ENCODE data around the gene RANBP9. TPM values are rescaled to one million over a fixed set of nuclear protein-coding genes. Genes with fewer than 3 reads are reported as not detected.

RANBP9 gene
- total and polyA plus RNA-seq, 2 of the 13 experiments (the other 11 are each of a cell fraction or from before 2014, with no cell fraction given): 26.6 to 30.6 TPM

GRCh38 chr6:13575377-13575775 is 136.3 kb downstream of the RANBP9 start:
- H3K27me3 ChIP-seq (ENCODE audit: control insufficient read depth in 1 of 2, insufficient read depth in 2 of 2, low read length in 2 of 2): no peaks in the 10 kb centered on the region
- H2AFZ ChIP-seq (ENCODE audit: low read length): no peak overlapping the region
- CTCF ChIA-PET (ENCODE audit: low intra/inter-chr PET ratio, low total read pairs): interaction anchor here (2.0 kb wide), 1 partner anchor 29 kb away, joined by 7 read pairs; no protein-coding TSS in a partner anchor
- TSS peak; percentile 53 for BruUV-seq (replicated peaks)
- peaks cover 25% of the 10 kb centered on the region for H3K79me2 ChIP-seq (ENCODE audit: insufficient read depth, low read length)
- 32% methylated on average over 3 of the region's 3 CpGs for WGBS (ENCODE audit: low lambda C conversion rate)
- peak overlapping the region; percentile 98 for H3K9ac ChIP-seq (ENCODE audit: insufficient read depth, low read depth, low read length)
- H3K36me3 ChIP-seq (replicated peaks in 1 of 2; ENCODE audit: control insufficient read depth in 1 of 2, insufficient read depth in 2 of 2, low read length in 2 of 2): peaks cover 0 to 2% of the 10 kb centered on the region in 2 experiments; a peak in 2 of 5 replicates
- H3K4me1 ChIP-seq (ENCODE audit: insufficient read depth, low read length): peaks cover 31% of the 10 kb centered on the region
- H4K20me1 ChIP-seq (ENCODE audit: insufficient read depth, low read length): no peaks in the 10 kb centered on the region
- no peaks in the 10 kb centered on the region for H3K9me3 ChIP-seq (ENCODE audit: low read length)
- POLR2A ChIA-PET: interaction anchor here (0.9 to 4.7 kb wide), 24 partner anchors 9 to 247 kb away, joined by 3 to 119 read pairs (median 9); partner anchors contain the start of genes GFOD1, MCUR1, NOL7 and RANBP9
- ATAC-seq (no peak), DNase-seq (ENCODE audit: low spot score) (no peak), FAIRE-seq (no peak)
- H3K27ac ChIP-seq (ENCODE audit: extremely low read length, insufficient read depth, low read length): peak overlapping the region; percentile 99
- H3K4me3 ChIP-seq (replicated peaks in 1 of 3; ENCODE audit: insufficient read depth in 1 of 3, low read depth in 2 of 3, low read length in 3 of 3): peak overlapping the region; percentile 87 to 94 (median 88); a peak in 5 of 6 replicates
- peak overlapping the region; percentile 100 for H3K4me2 ChIP-seq (ENCODE audit: low read depth, low read length)
- intact Hi-C loops (cut with micrococcal nuclease; ENCODE audit: unreplicated experiment) (loop anchor here (1.0 kb wide), 4 partner anchors 30 to 239 kb away; partner anchors contain the start of gene NOL7), in situ Hi-C loops (cut with HindIII; ENCODE audit: extremely low pct_ligation_motif_present, low pct_unique_long_range_greater_than_20kb) (loop anchor here (5.0 kb wide), 1 partner anchor 42 kb away; the partner anchor contains the start of gene NOL7)
- TF ChIP-seq ELF4 (CRISPR knock-in tag; IDR thresholded peaks at IDR 0.05; ENCODE audit: borderline replicate concordance): no peak
- TF ChIP-seq KDM4B (CRISPR knock-in tag; IDR thresholded peaks at IDR 0.05): no peak
- no peak for TF ChIP-seq IKZF5 (CRISPR knock-in tag; IDR thresholded peaks at IDR 0.05)
- no peak for TF ChIP-seq ZNF775 (CRISPR knock-in tag; IDR thresholded peaks at IDR 0.05; ENCODE audit: borderline replicate concordance)
- TF ChIP-seq MIXL1 (CRISPR knock-in tag; IDR thresholded peaks at IDR 0.05): no peak
- TF ChIP-seq KAT2B (IDR thresholded peaks at IDR 0.05; ENCODE audit: borderline replicate concordance, low read depth, low read length): no peak
- no peak for TF ChIP-seq HNRNPL (IDR thresholded peaks at IDR 0.05; ENCODE audit: low read depth, low read length)
- TF ChIP-seq RFXAP (CRISPR knock-in tag; IDR thresholded peaks at IDR 0.05; ENCODE audit: borderline replicate concordance): no peak
- no peak for TF ChIP-seq RXRA (CRISPR knock-in tag; IDR thresholded peaks at IDR 0.05)
- no peak for TF ChIP-seq RAD51 (IDR thresholded peaks at IDR 0.05; ENCODE audit: borderline replicate concordance)
- no peak for TF ChIP-seq ZNF263 (CRISPR knock-in tag; IDR thresholded peaks at IDR 0.05)
- TF ChIP-seq, protein P1, sequence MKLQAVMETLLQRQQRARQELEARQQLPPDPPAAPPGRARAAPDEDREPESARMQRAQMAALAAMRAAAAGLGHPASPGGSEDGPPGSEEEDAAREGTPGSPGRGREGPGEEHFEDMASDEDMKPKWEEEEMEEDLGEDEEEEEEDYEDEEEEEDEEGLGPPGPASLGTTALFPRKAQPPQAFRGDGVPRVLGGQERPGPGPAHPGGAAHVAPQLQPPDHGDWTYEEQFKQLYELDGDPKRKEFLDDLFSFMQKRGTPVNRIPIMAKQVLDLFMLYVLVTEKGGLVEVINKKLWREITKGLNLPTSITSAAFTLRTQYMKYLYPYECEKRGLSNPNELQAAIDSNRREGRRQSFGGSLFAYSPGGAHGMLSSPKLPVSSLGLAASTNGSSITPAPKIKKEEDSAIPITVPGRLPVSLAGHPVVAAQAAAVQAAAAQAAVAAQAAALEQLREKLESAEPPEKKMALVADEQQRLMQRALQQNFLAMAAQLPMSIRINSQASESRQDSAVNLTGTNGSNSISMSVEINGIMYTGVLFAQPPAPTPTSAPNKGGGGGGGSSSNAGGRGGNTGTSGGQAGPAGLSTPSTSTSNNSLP (IDR thresholded peaks at IDR 0.05; ENCODE audit: low read depth, low read length): peak; percentile 85; the same call in 1 of the 2 replicates
- TF ChIP-seq ZNF251 (CRISPR knock-in tag; IDR thresholded peaks at IDR 0.05): no peak
- TF ChIP-seq, protein P2, sequence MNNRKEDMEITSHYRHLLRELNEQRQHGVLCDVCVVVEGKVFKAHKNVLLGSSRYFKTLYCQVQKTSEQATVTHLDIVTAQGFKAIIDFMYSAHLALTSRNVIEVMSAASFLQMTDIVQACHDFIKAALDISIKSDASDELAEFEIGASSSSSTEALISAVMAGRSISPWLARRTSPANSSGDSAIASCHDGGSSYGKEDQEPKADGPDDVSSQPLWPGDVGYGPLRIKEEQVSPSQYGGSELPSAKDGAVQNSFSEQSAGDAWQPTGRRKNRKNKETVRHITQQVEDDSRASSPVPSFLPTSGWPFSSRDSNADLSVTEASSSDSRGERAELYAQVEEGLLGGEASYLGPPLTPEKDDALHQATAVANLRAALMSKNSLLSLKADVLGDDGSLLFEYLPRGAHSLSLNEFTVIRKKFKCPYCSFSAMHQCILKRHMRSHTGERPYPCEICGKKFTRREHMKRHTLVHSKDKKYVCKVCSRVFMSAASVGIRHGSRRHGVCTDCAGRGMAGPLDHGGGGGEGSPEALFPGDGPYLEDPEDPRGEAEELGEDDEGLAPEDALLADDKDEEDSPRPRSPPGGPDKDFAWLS (CRISPR knock-in tag; IDR thresholded peaks at IDR 0.05; ENCODE audit: borderline replicate concordance): no peak
- TF ChIP-seq FOSL2 (CRISPR knock-in tag; IDR thresholded peaks at IDR 0.05): no peak
- TF ChIP-seq ADNP (CRISPR knock-in tag; IDR thresholded peaks at IDR 0.05): peak; percentile 93; the same call in 1 of the 2 replicates
- no peak for TF ChIP-seq GZF1 (CRISPR knock-in tag; IDR thresholded peaks at IDR 0.05)
- TF ChIP-seq, protein P3, sequence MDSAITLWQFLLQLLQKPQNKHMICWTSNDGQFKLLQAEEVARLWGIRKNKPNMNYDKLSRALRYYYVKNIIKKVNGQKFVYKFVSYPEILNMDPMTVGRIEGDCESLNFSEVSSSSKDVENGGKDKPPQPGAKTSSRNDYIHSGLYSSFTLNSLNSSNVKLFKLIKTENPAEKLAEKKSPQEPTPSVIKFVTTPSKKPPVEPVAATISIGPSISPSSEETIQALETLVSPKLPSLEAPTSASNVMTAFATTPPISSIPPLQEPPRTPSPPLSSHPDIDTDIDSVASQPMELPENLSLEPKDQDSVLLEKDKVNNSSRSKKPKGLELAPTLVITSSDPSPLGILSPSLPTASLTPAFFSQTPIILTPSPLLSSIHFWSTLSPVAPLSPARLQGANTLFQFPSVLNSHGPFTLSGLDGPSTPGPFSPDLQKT (CRISPR knock-in tag; IDR thresholded peaks at IDR 0.05; ENCODE audit: borderline replicate concordance): no peak
- no peak for TF ChIP-seq ZNF737 (CRISPR knock-in tag; IDR thresholded peaks at IDR 0.05; ENCODE audit: borderline replicate concordance)
- TF ChIP-seq HNRNPLL (IDR thresholded peaks at IDR 0.05; ENCODE audit: low read depth, low read length, poor library complexity, severe bottlenecking): no peak
- peak; percentile 85 for TF ChIP-seq SMC3 (IDR thresholded peaks at IDR 0.05; ENCODE audit: low read length)
